H9 (cell line): ENCODE results near the gene TMBIM1. TPM values are rescaled to one million over a fixed set of nuclear protein-coding genes. Genes with fewer than 3 reads are reported as not detected.
"Not testable (repeated sequence)": the region's sequence is repeated elsewhere in the genome, so short reads cannot be mapped to it uniquely, and the experiment has no call there.

ENCODE experiments used
- DNase-seq: peaks from one replicate; pipeline ENCODE4 v3.0.0-alpha.2; 2017
- H2AFZ ChIP-seq: one replicate; pipeline ENCODE4 v1.6.1; 2013; ENCODE audit warnings: mild to moderate bottlenecking, low read length, control low read depth, moderate library complexity
- H2AK5ac ChIP-seq: 2 replicates; pipeline ENCODE4 v1.6.1; 2013; ENCODE audit warnings: low read length, control low read depth, mixed read lengths; ENCODE audit not compliant: insufficient read length
- H2BK120ac ChIP-seq: one replicate; pipeline ENCODE4 v1.6.1; 2013; ENCODE audit warnings: low read depth, mild to moderate bottlenecking, low read length, control low read depth, inconsistent platforms; ENCODE audit not compliant: poor library complexity, severe bottlenecking
- H2BK12ac ChIP-seq: 2 replicates; pipeline ENCODE4 v1.6.1; 2013; ENCODE audit warnings: low read length, control low read depth, mixed read lengths, low read depth; ENCODE audit not compliant: insufficient read length
- H2BK15ac ChIP-seq: 2 replicates; pipeline ENCODE4 v1.6.1; 2013; ENCODE audit warnings: low read depth, low read length, control low read depth
- H2BK20ac ChIP-seq: one replicate; pipeline ENCODE4 v1.6.1; 2013; ENCODE audit warnings: low read depth, mild to moderate bottlenecking, low read length, control low read depth, inconsistent platforms; ENCODE audit not compliant: poor library complexity, severe bottlenecking
- H2BK5ac ChIP-seq: 2 replicates; pipeline ENCODE4 v1.6.1; 2013; ENCODE audit warnings: low read length, control low read depth, mixed read lengths; ENCODE audit not compliant: insufficient read length
- H3K14ac ChIP-seq: 2 replicates; pipeline ENCODE4 v1.6.1; 2013; ENCODE audit warnings: low read length, control low read depth; ENCODE audit not compliant: insufficient read depth
- H3K18ac ChIP-seq: 2 replicates; pipeline ENCODE4 v1.6.1; 2013; ENCODE audit warnings: low read depth, mild to moderate bottlenecking, mixed read lengths, low read length, control low read depth; ENCODE audit not compliant: insufficient read length
- H3K23ac ChIP-seq: 2 replicates; pipeline ENCODE4 v1.6.1; 2013; ENCODE audit warnings: low read length, control low read depth, mixed read lengths, low read depth; ENCODE audit not compliant: insufficient read length
- H3K23me2 ChIP-seq: 2 replicates; pipeline ENCODE4 v1.6.1; 2013; ENCODE audit warnings: low read depth, mild to moderate bottlenecking, mixed read lengths, low read length, control low read depth; ENCODE audit not compliant: insufficient read length, poor library complexity, severe bottlenecking
- H3K27ac ChIP-seq: 2 replicates; pipeline ENCODE4 v1.5.1; 2013; ENCODE audit warnings: low read length, control low read depth, mixed read lengths, low read depth; ENCODE audit not compliant: insufficient read length
- H3K27me3 ChIP-seq: 2 replicates; pipeline ENCODE4 v1.6.1; 2013; ENCODE audit warnings: low read length, control low read depth, inconsistent platforms; ENCODE audit not compliant: insufficient read depth
- H3K4ac ChIP-seq: 2 replicates; pipeline ENCODE4 v1.6.1; 2013; ENCODE audit warnings: low read depth, mild to moderate bottlenecking, control low read depth, inconsistent platforms, low read length, moderate library complexity
- H3K4me1 ChIP-seq: 2 replicates; pipeline ENCODE4 v1.6.1; 2013; ENCODE audit warnings: low read length, control low read depth, inconsistent platforms; ENCODE audit not compliant: insufficient read depth
- H3K4me2 ChIP-seq: 2 replicates; pipeline ENCODE4 v1.6.1; 2013; ENCODE audit warnings: low read length, control low read depth, mixed read lengths; ENCODE audit not compliant: insufficient read length, insufficient read depth
- H3K56ac ChIP-seq: 2 replicates; pipeline ENCODE4 v1.6.1; 2013; ENCODE audit warnings: low read depth, mild to moderate bottlenecking, mixed read lengths, low read length, control low read depth; ENCODE audit not compliant: insufficient read length
- H3K79me1 ChIP-seq: 2 replicates; pipeline ENCODE4 v1.6.1; 2013; ENCODE audit warnings: low read depth, mild to moderate bottlenecking, moderate library complexity, low read length, control low read depth, inconsistent platforms; ENCODE audit not compliant: insufficient read depth, poor library complexity, severe bottlenecking
- H3K79me2 ChIP-seq: 2 replicates; pipeline ENCODE4 v1.6.1; 2013; ENCODE audit warnings: low read length, control low read depth, inconsistent platforms; ENCODE audit not compliant: insufficient read depth
- H3K9ac ChIP-seq: 2 replicates; pipeline ENCODE4 v1.6.1; 2013; ENCODE audit warnings: low read length, control low read depth, mixed read lengths; ENCODE audit not compliant: insufficient read length; ENCODE audit errors: extremely low read depth
- H3K9me3 ChIP-seq: one replicate; pipeline ENCODE4 v1.6.1; 2013; ENCODE audit warnings: low read depth, low read length, inconsistent platforms; ENCODE audit not compliant: control insufficient read depth
- H3T11ph ChIP-seq: one replicate; pipeline ENCODE4 v1.6.1; 2013; ENCODE audit warnings: mild to moderate bottlenecking, low read length, control low read depth, inconsistent platforms
- H4K20me1 ChIP-seq: one replicate; pipeline ENCODE4 v1.6.1; 2013; ENCODE audit not compliant: control insufficient read depth, insufficient read length, insufficient read depth
- H4K5ac ChIP-seq: 2 replicates; pipeline ENCODE4 v1.6.1; 2013; ENCODE audit warnings: low read depth, mild to moderate bottlenecking, mixed read lengths, low read length, control low read depth; ENCODE audit not compliant: insufficient read length
- H4K8ac ChIP-seq: replicated peaks from 2 replicates; pipeline ENCODE4 v1.6.1; 2013; ENCODE audit warnings: low read length, control low read depth, mixed read lengths, low read depth; ENCODE audit not compliant: insufficient read length
- H4K91ac ChIP-seq: 2 replicates; pipeline ENCODE4 v1.6.1; 2013; ENCODE audit warnings: low read depth, mild to moderate bottlenecking, moderate library complexity, mixed read lengths, low read length, control low read depth; ENCODE audit not compliant: insufficient read length
- H3K27ac Mint-ChIP-seq, 3 experiments: 2 replicates in 2 of 3; 3 replicates in 1 of 3; pipeline ENCODE4 v1.8.0; 2020 to 2021; ENCODE audit warnings: mixed read lengths in 3 of 3, mild to moderate bottlenecking in 1 of 3, moderate library complexity in 1 of 3
- H3K27me3 Mint-ChIP-seq: 2 replicates; pipeline ENCODE4 v1.8.0; 2021; ENCODE audit warnings: low read depth, mild to moderate bottlenecking, moderate library complexity, mixed read lengths
- H3K36me3 Mint-ChIP-seq, 3 experiments: 2 replicates in 2 of 3; 3 replicates in 1 of 3; pipeline ENCODE4 v1.8.0; 2020 to 2021; ENCODE audit warnings: low read depth in 3 of 3, mixed read lengths in 3 of 3; ENCODE audit not compliant: insufficient read depth in 1 of 3
- H3K4me1 Mint-ChIP-seq, 2 experiments: 2 replicates each; pipeline ENCODE4 v1.8.0; 2020; ENCODE audit warnings: mixed read lengths in 2 of 2
- H3K4me3 Mint-ChIP-seq, 2 experiments: 2 replicates in 1 of 2; 3 replicates in 1 of 2; pipeline ENCODE4 v1.8.0; 2020 to 2021; ENCODE audit warnings: mild to moderate bottlenecking in 2 of 2, mixed read lengths in 2 of 2, moderate library complexity in 1 of 2
- H3K9me3 Mint-ChIP-seq, 2 experiments: 2 replicates in 1 of 2; 3 replicates in 1 of 2; pipeline ENCODE4 v1.8.0; 2020; ENCODE audit warnings: mild to moderate bottlenecking in 2 of 2, mixed read lengths in 2 of 2, moderate library complexity in 1 of 2
- WGBS: extraction: QIAGEN DNeasy Blood & Tissue Kit; methylation state at CpG from one replicate; pipeline ENCODE4 v1.1.7; 2013; ENCODE audit warnings: missing lambda C conversion rate, low lambda C conversion rate, mixed read lengths; ENCODE audit not compliant: insufficient read length; ENCODE audit errors: extremely low coverage; 5-methylcytosine and 5-hydroxymethylcytosine counted together
- total RNA-seq: library from RNA; stranded (reverse); gene quantifications from 2 replicates; pipeline ENCODE4 v1.2.1, GENCODE V29; 2021
- TF ChIP-seq, protein P1 (sequence below): fragments of 200-600 bp; sonication (generic); conservative IDR thresholded peaks from 3 replicates; pipeline ENCODE4 v1.8.0; 2021; ENCODE audit warnings: antibody characterized with exemption, mild to moderate bottlenecking

Gene TMBIM1
- total RNA-seq, 1 experiment from 2014 or later: 17.4 TPM

DNA sequence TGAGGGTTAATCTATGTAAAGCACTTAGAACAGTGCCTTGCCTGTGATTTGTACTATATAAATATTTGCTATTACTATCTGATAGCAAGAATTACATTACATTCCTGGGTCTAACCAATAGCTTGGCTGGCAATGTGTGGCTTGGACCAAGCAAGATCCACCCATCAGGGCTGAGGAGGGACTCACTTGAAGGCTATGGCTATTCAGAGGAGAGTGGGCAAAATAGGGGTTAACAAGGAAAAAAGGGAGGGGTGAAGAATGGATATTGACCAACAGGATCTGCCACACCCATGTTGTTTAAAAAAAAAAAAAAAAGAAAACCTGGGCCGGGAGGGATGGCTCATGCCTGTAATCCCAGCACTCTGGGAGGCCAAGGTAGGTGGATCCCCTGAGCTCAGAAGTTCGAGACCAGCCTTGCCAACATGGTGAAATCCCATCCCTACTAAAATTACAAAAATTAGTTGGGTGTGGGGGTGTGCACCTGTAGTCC is 20.0 kb upstream of the TMBIM1 start:
- no peak overlapping the region for H3K14ac ChIP-seq
- H3K9me3 ChIP-seq: no peaks in the 10 kb centered on the region
- no peak overlapping the region for H3K23ac ChIP-seq
- H3K4ac ChIP-seq: no peak overlapping the region
- H3K4me3 Mint-ChIP-seq: no peak overlapping the region
- no peak overlapping the region for H2BK20ac ChIP-seq
- no peak overlapping the region for H3K9ac ChIP-seq
- H3K36me3 Mint-ChIP-seq: no peaks in the 10 kb centered on the region
- TF ChIP-seq, protein P1, sequence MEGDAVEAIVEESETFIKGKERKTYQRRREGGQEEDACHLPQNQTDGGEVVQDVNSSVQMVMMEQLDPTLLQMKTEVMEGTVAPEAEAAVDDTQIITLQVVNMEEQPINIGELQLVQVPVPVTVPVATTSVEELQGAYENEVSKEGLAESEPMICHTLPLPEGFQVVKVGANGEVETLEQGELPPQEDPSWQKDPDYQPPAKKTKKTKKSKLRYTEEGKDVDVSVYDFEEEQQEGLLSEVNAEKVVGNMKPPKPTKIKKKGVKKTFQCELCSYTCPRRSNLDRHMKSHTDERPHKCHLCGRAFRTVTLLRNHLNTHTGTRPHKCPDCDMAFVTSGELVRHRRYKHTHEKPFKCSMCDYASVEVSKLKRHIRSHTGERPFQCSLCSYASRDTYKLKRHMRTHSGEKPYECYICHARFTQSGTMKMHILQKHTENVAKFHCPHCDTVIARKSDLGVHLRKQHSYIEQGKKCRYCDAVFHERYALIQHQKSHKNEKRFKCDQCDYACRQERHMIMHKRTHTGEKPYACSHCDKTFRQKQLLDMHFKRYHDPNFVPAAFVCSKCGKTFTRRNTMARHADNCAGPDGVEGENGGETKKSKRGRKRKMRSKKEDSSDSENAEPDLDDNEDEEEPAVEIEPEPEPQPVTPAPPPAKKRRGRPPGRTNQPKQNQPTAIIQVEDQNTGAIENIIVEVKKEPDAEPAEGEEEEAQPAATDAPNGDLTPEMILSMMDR: no peak
- no peak overlapping the region for H4K5ac ChIP-seq
- no peaks in the 10 kb centered on the region for H3K79me2 ChIP-seq
- no peak overlapping the region for H3T11ph ChIP-seq
- no CpG with 5 or more reads among the region's 2 CpGs for WGBS
- H3K4me1 ChIP-seq: no peaks in the 10 kb centered on the region
- H2BK12ac ChIP-seq: no peak overlapping the region
- no peak overlapping the region for H3K18ac ChIP-seq
- no peak overlapping the region for H4K8ac ChIP-seq
- H3K9me3 Mint-ChIP-seq: no peaks in the 10 kb centered on the region
- no peak overlapping the region for H3K27ac Mint-ChIP-seq
- H3K56ac ChIP-seq: no peak overlapping the region
- H3K23me2 ChIP-seq: no peaks in the 10 kb centered on the region
- no peak overlapping the region for H2BK120ac ChIP-seq
- no peak overlapping the region for H2AFZ ChIP-seq
- no peaks in the 10 kb centered on the region; the same call in 1 of the 2 replicates for H3K27me3 Mint-ChIP-seq
- no peak overlapping the region for H2AK5ac ChIP-seq
- H3K27ac ChIP-seq: no peak overlapping the region
- no peak overlapping the region for H2BK5ac ChIP-seq
- no peak for DNase-seq
- peaks cover 5 to 14% of the 10 kb centered on the region in 2 experiments for H3K4me1 Mint-ChIP-seq
- no peaks in the 10 kb centered on the region for H4K20me1 ChIP-seq
- no peak overlapping the region for H3K4me2 ChIP-seq
- H3K27me3 ChIP-seq: no peaks in the 10 kb centered on the region
- H4K91ac ChIP-seq: no peak overlapping the region
- H3K79me1 ChIP-seq: no peaks in the 10 kb centered on the region
- no peak overlapping the region for H2BK15ac ChIP-seq

GRCh38 chr2:218311541-218312266 is 19.4 kb upstream of the TMBIM1 start:
- not testable (repeated sequence) for H3K18ac ChIP-seq, H3K79me2 ChIP-seq, H2BK12ac ChIP-seq, H2BK15ac ChIP-seq, H4K5ac ChIP-seq, H3K4me1 ChIP-seq, H3K27ac ChIP-seq, H2BK5ac ChIP-seq, H4K91ac ChIP-seq, H2AFZ ChIP-seq, H3K9me3 ChIP-seq, H3K79me1 ChIP-seq, H2BK120ac ChIP-seq, H3K4ac ChIP-seq, H3K27ac Mint-ChIP-seq, H3K14ac ChIP-seq, H3K9me3 Mint-ChIP-seq, H4K8ac ChIP-seq, H3K36me3 Mint-ChIP-seq, DNase-seq, H3K23me2 ChIP-seq, H3K27me3 Mint-ChIP-seq, H3T11ph ChIP-seq, H3K56ac ChIP-seq, H3K4me2 ChIP-seq, H2BK20ac ChIP-seq, H3K9ac ChIP-seq, H3K4me3 Mint-ChIP-seq, H3K23ac ChIP-seq, H2AK5ac ChIP-seq, H3K27me3 ChIP-seq, H4K20me1 ChIP-seq
- WGBS: no CpG with 5 or more reads among the region's 11 CpGs
- H3K4me1 Mint-ChIP-seq: peaks cover 3 to 11% of the 10 kb centered on the region in 2 experiments
